GM03348 (cell line): Measurements from ENCODE around the gene KEAP1.

Experiments
- DNase-seq: peaks from one replicate; pipeline ENCODE4 v3.0.0; 2012; ENCODE audit warnings: low spot score

Gene KEAP1

DNA sequence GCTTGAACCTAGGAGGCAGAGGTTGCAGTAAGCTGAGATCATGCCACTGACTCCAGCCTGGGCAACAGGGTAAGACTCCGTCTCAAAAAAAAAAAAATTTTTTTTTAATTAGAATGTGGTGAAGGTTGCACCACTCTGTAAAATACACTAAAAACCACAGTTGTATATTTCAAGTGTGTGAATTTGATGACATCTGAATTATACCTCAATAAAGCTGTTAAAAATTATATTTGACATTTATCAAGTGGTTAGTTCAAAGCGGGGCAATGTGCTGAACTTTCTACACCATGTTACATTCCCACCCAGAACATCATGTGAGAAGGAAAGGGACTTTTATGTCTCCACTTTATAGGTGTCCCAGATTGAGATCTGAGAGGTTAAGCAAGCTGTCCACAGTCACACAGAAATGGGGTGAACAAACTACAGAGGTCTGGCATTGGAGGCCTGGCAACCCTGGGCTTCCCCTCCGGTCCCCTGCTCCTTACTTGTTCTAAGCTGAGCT lies 20.0 kb upstream of the KEAP1 start:
- DNase-seq = no peak

- DNase-seq = no peak
These were observed 18.5 kb upstream of the KEAP1 start for GRCh38 chr19:10521461-10522171.

DNA sequence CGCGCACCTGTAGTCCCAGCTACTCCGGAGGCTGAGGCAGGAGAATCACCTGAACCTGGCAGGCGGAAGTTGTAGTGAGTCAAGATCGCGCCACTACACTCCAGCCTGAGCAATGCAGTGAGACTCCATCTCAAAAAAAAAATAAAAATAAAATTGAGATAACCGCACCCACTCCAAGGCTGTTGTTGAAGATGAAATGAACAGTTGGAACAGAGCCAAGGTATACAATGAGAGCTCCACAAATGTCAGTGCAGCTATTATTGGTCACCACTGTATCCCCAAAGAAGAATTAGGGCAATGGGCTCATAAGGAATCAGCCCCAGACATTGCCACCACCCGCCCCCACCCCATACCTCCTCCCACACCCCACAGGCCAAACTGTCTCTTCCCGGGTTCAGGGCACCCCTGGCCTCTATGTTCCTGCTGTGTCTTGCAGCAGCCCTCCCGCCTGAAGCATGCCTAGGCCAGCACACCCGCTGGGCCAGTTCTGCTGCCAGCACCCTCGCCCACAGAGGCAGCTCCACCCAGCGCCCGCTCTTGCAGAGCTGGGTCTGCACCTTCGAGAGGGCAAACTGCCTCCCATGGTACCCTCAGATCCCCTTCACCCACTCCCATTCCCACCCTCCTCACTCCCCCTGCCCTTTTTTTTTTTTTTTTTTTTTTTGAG lies 17.6 kb upstream of the KEAP1 start:
- DNase-seq = no peak

DNA sequence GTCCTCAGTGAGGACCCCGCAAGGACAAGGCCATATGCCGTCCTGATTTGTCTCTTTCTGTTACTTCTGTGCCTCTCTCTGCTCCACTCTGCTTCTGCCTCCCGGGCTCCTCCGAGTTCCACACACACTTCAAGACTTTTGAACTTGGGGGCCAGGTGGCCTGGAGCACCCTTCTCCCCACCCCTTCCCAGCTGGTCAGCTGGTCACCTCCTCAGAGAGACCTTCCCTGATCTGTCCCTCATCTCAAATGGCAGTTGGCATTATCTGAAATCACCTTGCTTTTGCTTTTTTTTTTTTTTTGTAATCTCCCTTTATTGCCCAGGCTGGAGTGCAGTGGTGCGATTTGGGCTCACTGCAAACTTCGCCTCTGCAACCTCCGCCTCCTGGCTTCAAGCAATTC lies 16.3 kb upstream of the KEAP1 start:
- DNase-seq = no peak

GRCh38 chr19:10518444-10519361 lies 15.5 kb upstream of the KEAP1 start:
- no peak for DNase-seq

DNA sequence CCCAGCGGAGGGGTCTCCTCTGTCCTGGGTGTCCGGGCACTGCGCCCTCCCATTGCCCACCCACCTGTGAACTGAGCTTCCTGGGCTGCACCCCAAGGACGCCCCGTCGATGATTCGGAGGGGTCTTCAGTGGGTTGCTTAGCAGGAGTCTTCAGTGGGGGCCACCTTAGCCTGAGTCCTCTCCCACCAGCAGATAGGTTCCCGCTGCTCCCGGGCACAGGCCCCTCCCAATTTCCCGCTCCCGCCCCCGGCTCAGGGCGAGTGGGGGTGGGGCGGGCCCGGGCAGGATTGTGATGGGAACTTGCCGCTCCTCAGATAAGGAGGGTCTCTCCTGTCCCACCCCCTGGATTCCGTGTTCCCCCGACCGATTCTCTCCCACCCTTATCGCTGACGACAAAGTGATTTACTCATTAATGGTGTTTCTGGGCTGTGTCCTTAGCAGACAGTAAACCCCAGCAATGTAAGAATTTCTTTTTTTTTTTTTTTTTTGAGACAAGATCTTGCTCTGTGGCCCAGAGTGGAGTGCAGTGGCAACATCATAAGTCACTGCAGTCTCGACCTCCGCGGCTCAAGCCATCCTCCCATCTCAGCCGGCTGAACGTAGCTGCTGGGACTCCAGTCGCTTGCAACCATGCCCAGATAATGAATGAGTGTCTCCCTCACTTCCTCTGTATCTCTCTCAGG lies 14.7 kb upstream of the KEAP1 start:
- DNase-seq = no peak

- peak; percentile 59 for DNase-seq
These were observed 14.2 kb upstream of the KEAP1 start, which contains the start of gene S1PR5 for GRCh38 chr19:10517361-10517759. Gene S1PR5, minus strand, starts transcription at chr19:10517447. Its CDS starts 2,436 bp downstream, at chr19:10515011.

DNA sequence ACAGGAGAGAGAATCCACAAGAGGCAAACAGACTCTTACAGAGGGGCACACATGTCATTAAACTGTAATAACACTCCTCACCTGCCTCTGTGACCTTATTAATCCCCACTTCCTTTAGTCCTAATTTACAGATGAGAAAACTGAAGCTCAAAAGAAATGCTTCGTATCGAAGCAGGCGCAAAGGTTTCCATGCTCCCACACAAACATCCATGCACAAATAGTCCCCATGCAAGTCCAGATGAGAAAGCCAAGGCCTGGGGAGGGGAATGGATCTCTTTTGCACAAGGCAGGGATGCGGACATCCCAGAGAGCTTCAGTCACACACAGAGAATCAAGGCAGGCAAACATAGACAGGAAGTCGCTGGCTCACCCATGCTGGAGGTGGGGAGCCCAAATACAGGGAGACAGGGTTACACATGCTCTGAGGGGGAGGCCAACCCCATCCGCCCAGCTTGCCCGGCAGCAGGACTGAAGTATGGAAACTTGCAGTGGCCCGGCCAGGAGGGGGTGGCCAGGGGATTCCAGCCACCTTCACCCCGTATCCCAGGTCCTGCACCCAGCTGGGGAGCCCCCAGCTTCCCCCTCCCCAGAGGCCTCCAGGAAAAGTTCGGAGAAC lies 13.6 kb upstream of the KEAP1 start:
- peak; percentile 25 for DNase-seq

GRCh38 chr19:10516064-10516385 lies 12.9 kb upstream of the KEAP1 start:
- DNase-seq = no peak

DNA sequence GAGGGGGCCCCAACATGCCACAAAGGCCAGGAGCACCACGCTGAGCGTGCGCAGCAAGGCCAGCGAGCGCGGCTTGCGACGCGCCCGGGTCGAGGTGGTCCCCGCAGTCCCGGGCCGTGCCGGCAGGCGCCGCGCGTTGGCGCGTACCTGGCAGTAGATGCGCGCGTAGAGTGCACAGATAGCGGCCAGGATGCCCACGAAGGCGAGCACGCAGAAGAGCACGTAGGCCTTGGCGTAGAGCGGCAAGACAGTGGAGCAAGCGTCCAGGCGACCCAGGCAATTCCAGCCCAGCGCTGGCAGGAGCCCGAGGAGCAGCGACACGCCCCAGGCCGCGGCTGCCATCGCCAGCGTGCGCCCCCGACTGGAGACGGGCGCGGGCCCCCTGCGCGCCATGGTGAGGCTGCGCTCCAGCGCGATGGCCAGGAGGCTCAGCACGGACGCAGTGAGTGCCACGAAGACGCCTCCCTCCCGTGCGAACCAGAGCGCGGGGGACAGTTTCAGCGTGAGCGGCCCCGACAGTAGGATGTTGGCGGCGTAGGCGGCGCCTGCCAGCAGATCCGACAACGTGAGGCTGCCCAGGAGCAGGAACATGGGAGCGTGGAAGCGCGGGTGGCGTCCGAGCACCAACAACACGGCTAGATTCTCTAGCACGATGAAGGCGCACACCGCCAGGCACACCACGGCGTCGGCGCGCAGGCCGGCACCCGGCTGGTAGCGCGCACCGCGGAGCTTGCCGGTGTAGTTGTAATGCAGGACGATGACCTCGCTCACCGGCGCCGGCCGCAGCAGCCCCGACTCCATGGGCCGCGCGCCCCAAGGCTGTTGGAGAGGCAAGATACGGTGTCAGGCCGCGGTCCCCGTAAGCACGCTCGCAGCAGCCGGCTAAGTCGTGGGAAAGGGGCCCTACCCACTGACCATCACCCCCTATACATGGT lies 11.3 kb upstream of the KEAP1 start:
- no peak for DNase-seq

DNA sequence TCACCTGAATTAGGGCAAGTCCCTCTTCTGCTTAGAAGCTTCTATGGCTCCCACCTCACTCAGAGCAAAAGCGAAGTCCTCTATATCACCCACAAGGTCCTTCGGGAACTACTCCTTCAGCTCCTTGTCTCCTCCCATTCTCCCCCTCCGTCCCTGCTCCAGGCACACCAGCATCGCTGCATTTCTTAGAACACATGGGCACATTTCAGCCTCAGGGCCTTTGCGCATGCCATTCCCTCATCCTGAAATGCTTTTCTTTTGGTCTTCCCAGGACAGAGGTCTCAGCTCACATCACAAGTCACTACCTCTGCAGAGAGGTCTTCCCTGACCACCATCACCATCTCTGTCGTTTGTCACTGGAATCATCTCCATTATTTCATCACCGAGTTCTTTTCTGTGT lies 10.1 kb upstream of the KEAP1 start:
- DNase-seq = no peak

DNA sequence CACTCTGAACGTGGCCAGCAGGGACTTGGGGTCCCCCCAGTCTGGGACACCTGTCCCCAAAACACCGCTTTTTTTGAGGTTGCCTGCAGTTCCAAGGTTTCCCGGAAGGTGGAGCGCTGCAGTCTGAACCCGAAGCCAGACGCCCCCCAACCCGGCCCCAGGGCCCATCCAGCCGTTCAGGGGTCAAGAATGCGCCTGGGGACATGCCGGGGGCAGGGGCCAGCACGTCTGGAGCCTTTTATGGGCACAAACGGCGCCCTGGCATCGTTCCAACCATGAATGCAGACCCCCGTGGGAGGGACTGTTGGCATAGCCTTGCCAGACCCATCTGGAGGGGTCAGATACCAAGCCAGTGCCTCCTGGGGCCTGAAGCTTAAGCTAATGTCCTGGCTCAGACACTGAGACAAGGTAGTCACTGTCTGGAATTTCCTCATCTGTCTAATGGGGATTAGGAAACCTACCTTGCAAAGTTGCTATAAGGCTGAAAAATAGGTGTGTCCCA lies 7.2 kb upstream of the KEAP1 start:
- DNase-seq = peak; percentile 55

- DNase-seq = no peak
These were observed 5.6 kb upstream of the KEAP1 start for GRCh38 chr19:10508707-10509106.

GRCh38 chr19:10508036-10508435 lies 4.9 kb upstream of the KEAP1 start:
- DNase-seq = no peak

DNA sequence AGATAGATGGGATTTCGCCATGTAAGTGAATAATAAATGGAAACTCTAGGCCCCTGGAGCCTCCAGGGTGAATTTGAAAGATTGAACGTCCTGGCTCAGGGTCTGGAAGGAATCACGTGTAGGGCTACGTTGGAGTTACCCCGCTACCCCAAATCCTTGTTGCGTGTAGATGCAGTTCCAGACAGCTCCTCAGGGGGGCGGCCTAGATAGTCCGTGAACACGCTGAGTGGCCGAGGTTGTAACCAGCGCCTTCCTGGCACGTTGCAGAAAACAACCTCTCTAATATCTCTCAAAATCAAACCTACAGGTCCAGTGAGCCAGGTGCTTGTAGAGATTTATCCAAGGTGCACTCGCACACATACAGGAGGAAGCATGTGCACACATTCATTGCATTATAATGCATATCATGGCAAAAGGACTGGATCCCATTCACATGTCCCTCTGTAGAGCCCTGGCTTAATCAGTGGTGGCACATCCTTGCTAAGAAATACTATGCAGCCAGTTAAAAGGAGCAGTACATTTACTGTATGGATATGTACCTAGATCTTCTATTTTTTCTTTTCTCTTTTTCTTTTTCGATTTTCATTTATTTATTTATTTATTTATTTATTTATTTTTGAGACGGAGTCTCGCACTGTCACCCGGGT lies 2.5 kb upstream of the KEAP1 start:
- peak; percentile 79 for DNase-seq

DNA sequence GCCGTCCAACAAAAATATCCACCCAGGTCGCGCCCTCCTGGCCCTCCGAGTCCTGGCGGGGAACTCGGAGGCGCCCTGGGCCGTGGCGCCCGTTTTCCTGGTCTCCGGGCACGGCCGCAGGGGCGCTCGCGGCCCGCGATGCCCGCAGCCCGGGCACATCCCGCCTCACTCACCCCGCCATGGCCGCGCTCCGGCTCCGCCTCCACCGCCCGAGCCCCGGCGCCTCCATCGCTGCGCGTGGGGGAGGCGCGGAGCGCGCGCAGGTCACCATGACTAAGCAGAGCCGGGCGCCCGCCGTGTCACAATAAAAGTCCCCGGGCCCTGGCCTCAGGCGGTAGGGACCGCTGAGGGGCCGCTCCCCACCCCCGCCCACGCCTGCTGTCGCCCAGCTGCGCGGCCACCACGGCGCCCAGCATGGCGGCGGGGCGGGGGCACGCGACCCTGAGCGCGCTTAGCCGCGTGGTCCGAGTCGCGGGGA lies 593 bp downstream of the KEAP1 start:
- peak; percentile 96 for DNase-seq

DNA sequence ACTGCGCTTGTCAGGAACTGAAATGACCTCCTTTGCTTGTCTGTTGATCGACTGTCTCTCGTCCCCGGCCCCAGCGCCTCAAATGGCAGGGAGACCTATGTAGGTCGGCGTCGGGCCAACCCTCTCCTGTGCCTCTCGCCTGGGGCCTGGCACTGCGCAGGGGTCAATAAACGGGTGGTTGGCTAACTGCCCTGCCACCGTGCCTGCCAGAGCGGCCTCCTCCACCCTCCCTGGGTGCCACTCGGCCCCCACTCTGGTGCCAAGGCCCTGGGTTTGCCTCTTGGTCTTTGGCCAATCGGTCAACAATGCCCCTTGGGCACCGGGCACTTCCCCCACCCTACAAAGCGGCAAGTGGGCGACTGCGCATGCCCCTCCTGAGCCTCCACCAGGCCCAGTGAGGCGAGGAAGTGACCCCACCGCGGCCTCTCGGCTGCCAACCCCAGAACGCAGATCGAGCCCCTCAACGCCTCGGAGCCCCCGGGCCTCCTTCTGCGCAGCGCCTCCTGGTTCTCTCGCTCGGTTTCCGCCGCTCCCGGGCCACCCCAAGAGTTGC lies 1.1 kb downstream of the KEAP1 start:
- peak; percentile 86 for DNase-seq

GRCh38 chr19:10500247-10500592 lies 2.9 kb downstream of the KEAP1 start:
- no peak for DNase-seq

- DNase-seq = no peak
These were observed 3.5 kb downstream of the KEAP1 start for GRCh38 chr19:10499550-10500246.
